HG03280 (cell line): ENCODE data around the gene EXOC7.
"Not testable (repeated sequence)": the region's sequence is repeated elsewhere in the genome, so short reads cannot be mapped to it uniquely, and the experiment has no call there.

Experiments
- ATAC-seq: cut with Tn5 transposase; IDR thresholded peaks from one replicate; pipeline ENCODE4 v1.9.1; 2021; ENCODE audit warnings: mild to moderate bottlenecking, moderate library complexity; ENCODE audit not compliant: unreplicated experiment

EXOC7 gene

DNA sequence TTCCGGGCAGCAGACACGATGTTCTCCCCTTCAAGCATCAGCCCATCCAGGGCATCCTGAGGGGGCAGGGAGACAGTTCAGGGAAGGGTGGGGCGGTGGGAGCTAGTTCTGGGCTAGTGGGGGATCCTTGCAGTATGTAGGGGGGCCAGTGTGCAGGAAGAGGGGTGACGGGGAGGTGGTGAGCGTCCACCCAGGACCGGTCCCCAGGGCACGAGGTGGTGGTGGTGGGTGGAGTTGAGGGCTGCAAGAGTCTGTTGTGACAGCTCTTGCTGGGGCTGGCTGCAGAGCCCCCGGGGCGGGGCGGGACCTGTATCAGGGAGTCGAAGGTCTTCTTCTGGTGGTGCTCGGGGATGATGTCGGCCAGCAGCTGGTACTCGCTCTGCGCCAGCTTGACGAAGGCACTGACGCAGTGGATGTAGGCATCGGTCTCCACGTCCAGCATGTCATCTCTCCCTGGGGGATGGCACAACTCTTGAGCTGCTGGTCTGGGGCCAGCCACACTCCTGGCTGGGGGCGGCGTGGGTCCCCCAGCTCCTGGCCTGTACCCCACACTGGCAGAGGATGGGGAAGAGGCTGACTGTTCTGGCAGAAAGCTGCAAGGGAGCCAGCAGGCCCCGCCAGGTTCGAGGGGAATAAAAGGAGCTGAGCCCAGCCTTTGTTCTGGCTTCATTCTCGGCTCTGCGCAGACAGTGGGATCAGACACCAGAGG lies 14.6 kb downstream of the EXOC7 start:
- no peak for ATAC-seq

DNA sequence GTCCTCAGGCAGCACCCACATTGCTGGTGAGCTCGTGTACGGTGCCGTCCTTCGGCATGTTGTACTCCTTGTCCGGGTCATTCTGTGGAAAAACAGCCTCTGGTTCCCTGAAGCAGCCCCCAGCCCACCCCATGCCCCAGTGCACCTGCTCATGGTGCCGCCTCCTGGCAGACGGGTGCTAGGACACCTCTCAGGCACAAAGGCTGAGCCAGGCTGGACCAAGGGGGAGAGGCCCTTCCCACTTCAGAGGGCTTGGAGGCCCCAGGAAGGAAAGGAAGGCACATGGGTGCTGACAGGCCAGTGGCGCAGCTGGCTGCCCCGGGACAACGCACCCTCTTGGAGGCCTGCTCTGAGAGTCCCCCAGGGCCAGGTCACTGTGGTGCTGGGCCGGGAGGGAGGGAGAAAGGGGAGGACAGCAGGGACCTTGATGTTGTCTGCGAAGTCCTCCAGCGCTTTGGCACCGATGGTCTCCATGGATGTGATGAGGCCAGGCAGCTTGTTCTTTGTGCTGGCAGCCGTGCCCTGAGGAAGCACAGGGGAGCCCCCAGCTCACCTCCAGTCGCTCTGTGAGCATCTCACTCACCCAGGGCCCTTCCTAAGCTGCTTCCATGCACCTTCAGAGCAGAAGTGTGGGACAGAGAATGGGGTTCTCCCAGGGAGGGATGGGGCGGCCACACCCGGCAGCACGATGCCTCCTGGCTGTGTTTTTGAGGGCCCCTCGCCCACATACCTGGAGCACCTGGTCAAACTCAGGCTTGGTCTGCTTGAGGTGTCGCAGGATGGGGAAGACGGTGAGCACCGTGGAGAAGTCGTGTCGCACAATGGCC lies 15.3 kb downstream of the EXOC7 start:
- no peak for ATAC-seq

DNA sequence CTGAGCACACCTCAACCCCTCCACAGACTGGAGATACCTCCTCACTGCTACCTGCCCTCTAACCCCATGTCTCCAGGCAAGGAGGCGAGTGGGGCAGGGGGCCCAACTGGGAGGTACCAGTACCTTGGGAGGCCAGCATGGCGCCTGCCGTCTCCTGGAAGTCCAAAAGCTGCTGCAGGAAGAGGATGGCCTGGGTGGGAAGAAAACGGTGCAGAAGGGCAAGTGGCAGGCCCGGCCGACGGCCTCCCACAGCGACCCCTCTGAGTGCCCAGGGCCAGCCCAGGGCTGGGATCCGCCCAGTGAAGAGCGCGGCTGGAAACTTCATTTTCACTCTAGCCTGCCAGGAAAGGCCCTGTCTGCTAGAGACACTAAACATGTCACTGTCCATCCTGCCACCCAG lies 16.1 kb downstream of the EXOC7 start:
- no peak for ATAC-seq

GRCh38 chr17:76086384-76086783 lies 17.2 kb downstream of the EXOC7 start:
- no peak for ATAC-seq

GRCh38 chr17:76085731-76086366 lies 17.7 kb downstream of the EXOC7 start:
- no peak for ATAC-seq

DNA sequence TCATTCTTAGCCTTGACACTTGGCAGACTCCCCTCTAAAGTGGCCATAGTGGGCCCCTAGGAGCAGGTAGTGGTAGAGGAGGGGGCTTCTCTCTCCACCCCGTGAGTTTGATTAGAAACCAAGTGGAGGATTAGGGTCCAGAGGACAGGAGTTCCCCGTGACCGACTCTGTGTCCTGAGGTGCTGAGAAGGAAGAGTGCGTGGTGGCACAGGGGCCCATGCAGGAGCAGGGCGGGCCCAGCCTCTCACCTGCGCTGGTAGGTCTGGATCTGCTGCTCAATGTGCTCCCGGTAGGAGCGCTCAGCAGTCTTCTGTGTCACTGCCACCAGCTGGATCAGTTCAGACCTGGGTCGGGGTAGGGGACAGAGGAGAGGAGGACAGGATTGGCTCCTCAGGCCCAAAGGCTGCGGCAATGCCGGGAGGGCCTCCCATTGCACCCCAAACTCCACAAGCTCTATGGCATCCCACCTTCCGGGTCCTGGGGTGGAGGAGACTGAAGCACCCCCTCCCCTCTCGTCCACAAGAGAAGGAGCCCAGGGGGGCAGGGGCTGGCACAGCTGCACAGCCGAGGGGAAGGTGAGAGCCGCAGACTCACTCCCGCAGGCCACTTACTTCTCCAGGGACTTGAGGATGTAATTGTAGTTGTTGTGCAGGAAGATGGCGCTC lies 18.4 kb downstream of the EXOC7 start:
- ATAC-seq: no peak

- ATAC-seq: no peak
Observed at GRCh38 chr17:76083536-76084182, 19.9 kb downstream of the EXOC7 start.

DNA sequence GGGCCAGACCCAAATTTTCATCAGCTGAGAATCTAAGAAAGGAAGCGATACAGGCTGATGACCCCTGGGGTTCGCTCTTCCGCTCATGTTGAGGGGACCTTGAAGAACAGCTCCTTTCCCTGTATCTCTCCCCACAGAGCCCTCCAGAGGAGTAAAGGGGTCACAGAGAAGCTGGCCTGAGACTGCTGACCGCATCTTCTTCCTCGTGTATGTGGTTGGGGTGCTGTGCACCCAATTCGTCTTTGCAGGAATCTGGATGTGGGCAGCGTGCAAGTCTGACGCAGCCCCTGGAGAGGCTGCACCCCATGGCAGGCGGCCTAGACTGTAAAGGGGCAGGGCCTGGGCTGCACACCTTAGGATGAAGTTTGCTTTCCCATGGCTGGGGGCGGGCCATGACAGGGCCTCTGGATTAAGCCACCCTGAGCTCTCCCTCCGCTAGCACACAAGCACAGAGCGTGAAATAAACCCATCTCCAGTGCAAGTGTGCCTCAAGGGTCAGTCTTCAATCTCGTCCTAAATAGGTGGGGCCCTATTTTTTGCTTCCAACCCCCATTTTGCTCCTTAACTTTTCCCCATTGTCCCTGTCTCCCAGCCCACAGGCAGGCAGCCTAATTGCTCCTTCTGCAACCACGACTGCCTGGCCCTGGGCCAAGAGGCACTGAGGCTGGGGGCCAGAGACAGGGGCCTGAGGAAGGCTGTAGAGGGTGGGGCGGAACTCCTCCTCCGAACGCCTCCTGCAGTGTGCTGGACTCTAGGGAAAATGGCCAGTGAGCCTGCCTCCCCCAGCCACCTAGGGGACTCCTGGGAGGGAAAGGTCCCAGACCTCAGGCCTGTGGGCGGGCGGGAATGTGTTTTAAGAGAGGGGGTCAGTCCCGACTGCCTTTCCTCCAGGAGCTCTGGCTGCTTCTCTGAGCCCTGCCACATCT lies 21.0 kb downstream of the EXOC7 start:
- no peak for ATAC-seq

GRCh38 chr17:76081295-76082210 lies 22.0 kb downstream of the EXOC7 start:
- ATAC-seq: no peak

DNA sequence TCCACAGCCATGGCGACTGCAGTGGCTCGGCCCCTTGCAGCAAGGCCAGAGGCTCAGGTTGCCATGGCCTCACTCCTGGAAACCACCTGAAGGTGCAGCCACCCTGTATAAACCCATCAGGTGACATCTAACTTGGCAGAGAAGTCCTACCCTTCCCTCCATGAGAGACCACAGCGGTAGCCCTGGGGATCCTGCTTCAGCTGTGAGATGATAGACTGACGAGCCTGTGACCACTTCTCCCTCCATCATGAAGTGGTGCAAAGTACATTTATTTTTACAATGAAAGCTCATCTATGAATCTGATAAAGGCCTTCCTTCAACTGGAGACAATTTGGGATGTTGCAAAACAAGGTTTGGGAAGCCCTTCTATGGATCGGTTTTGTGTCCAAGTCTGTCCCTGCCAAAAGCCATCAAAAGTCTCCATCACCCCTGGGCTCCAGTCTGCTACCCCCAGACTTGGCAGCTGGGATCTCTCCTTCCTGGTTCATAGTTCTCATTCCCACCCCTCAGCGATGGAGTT lies 22.8 kb downstream of the EXOC7 start:
- no peak for ATAC-seq

DNA sequence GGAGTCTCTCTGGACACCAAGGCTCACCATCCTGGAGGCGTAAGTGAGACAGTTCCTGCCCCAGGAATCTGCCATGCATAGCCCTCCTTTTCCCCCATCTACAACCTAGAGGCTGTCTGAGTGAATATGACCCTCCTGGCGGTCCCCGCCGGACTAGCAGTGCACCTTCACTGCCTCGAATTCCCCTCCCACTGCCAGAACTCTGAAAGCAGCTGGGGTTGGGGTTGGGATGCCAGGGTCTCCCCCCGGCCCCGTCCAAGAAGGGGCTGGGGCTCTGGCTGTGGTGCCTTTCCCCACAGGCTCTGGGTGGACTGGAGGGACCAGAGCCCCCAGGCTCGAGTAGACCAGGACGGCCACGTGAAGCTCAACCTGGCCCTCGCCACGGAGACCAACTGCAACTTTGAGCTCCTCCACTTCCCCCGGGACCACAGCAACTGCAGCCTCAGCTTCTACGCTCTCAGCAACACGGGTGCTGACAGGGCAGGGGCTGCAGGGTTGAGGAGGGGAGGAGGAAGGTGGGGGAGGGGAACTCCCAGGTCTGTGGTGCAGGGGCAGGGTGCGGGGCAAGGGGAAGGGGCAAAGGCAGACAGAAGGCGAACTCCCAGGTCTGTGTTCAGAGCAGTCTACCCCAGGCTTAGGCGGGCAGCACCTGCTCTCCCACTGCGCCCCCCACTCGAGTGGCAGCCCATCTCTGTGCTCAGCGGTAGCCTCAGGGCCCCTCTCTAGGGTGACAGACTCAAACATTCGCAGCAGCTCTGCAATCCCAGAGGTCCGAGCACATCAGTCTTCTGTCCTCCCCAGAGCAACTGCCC lies 23.4 kb downstream of the EXOC7 start:
- no peak for ATAC-seq

DNA sequence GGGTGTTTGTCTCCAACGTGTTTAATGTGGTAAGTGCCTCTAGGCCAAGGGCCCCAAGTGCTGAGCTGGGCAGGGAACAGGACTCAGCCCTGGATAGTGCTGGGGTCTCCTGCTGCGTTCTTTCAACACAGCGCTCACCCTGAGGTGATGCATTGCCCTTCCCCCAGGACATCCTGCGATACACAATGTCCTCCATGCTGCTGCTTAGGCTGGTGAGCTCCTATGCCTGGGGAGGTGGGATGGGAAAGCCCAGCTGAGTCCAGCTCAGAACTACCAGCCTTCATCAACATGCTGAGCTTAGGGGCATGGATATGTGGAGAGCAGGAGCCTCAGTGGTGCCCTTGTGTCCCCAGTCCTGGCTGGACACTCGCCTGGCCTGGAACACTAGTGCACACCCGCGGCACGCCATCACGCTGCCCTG lies 24.0 kb downstream of the EXOC7 start:
- no peak for ATAC-seq

DNA sequence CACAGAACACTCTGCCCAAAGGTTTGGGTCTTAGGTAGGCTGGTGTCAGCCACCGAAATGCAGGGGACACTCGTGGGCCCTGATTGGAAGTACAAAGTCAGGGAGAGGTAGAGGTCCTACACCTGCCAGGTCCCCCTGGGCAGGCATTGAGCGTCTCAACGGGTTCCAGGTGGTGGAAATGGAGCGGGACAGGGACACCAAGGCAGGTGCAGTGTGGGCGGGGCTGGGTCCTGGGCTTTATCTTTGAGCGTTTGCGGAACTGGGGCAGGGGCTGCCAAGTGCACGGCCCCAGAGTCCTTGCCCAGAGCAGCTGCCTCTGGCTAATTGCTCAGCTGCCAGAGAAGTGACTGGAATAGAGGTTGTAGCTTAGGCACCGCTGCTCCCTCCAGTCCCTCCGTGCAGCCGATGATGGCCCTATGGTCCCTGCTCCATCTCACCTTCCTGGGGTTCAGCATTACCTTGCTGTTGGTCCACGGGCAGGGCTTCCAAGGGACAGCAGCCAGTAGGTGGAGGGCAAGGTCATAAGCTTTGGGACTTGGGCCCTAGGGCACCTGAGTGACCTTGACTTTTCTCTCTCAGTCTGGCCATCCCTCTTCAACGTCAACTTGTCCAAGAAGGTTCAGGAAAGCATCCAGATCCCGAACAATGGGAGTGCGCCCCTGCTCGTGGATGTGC lies 24.6 kb downstream of the EXOC7 start, which contains the start of gene ZACN:
TSS of gene ZACN (plus strand) at position 323 of the 675 bp plus-strand sequence. CDS start at position 406, 83 bp downstream.
- no peak for ATAC-seq

DNA sequence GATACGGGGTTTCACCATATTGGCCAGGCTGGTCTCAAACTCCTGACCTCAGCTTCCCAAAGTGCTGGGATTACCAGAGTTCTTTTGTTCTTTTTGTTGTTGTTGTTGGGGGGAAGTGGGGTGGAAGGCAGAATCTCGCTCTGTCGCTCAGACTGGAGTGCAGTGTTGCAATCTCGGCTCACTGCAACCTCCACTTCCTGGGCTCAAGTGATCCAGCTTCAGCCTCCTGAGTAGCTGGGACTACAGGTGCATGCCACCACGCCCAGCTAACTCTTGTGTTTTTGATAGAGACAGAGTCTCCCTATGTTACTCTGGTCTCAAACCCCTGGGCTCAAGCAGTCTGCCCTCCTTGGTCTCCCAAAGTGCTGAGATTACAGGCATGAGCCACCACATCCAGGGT lies 25.2 kb downstream of the EXOC7 start:
- ATAC-seq: not testable (repeated sequence)

DNA sequence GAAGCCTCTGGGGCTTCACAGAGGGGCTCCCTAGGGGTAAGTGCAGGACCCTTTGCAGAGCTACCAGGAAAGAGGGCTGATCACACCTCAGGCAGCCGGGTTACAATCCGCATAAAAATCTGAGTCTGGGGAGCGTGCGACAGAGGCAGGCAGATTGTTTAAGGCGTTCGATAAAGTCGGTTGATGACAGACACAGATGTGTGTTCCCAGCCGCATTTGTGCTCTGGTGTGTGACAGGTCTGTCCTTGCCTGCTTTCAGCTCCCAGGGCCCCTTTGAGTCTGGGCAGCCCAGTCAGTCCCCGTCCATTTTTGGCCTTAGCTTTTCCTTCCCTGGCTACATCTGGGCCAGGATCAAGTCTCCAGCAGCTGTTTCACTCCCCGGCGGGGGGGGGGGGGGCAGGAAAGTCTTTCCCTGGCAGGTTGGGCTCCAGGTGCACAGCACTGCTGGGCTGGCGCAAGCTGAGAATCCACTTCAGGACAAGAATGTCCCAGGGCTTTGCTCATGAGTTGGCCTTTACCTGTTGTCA lies 25.9 kb downstream of the EXOC7 start:
- no peak for ATAC-seq

- no peak for ATAC-seq
Observed at GRCh38 chr17:76076765-76077583, 26.6 kb downstream of the EXOC7 start.
